Mesenchymal stem cell (in vitro differentiated cells and primary cell): ENCODE measurements around the gene RSPO1.
"Not testable (repeated sequence)": the region's sequence is repeated elsewhere in the genome, so short reads cannot be mapped to it uniquely, and the experiment has no call there.

Experiments used
- DNase-seq: peaks from one replicate; pipeline ENCODE4 v3.0.0-alpha.2; 2013
- H2AFZ ChIP-seq: one replicate; pipeline ENCODE4 v1.6.1; 2013; ENCODE audit warnings: low read depth, mild to moderate bottlenecking, control low read depth, inconsistent platforms, low read length, moderate library complexity
- H2AK5ac ChIP-seq: 2 replicates; pipeline ENCODE4 v1.6.1; 2013; ENCODE audit warnings: low read length, moderate library complexity, mild to moderate bottlenecking, inconsistent platforms; ENCODE audit not compliant: severe bottlenecking
- H2BK120ac ChIP-seq: one replicate; pipeline ENCODE4 v1.6.1; 2013; ENCODE audit warnings: low read depth, mild to moderate bottlenecking, inconsistent platforms, low read length, moderate library complexity
- H2BK12ac ChIP-seq, 2 experiments: one replicate each; pipeline ENCODE4 v1.6.1; 2013; ENCODE audit warnings: inconsistent platforms in 2 of 2, low read length in 2 of 2, mild to moderate bottlenecking in 2 of 2, moderate library complexity in 2 of 2, control low read depth in 1 of 2
- H2BK15ac ChIP-seq: one replicate; pipeline ENCODE4 v1.6.1; 2013; ENCODE audit warnings: mild to moderate bottlenecking, low read depth, inconsistent platforms; ENCODE audit not compliant: poor library complexity, severe bottlenecking
- H2BK5ac ChIP-seq: 2 replicates; pipeline ENCODE4 v1.6.1; 2013; ENCODE audit warnings: low read depth, mild to moderate bottlenecking, low read length, control low read depth, inconsistent platforms; ENCODE audit not compliant: poor library complexity, severe bottlenecking
- H3K14ac ChIP-seq, 2 experiments: one replicate each; pipeline ENCODE4 v1.6.1; 2013; ENCODE audit warnings: inconsistent platforms in 2 of 2, low read length in 2 of 2, control low read depth in 1 of 2, mild to moderate bottlenecking in 1 of 2, moderate library complexity in 1 of 2
- H3K18ac ChIP-seq, 2 experiments: one replicate each; pipeline ENCODE4 v1.6.1; 2013; ENCODE audit warnings: inconsistent platforms in 2 of 2, low read length in 2 of 2, control low read depth in 1 of 2, low read depth in 1 of 2, mild to moderate bottlenecking in 1 of 2
- H3K23ac ChIP-seq, 2 experiments: one replicate each; pipeline ENCODE4 v1.6.1; 2013; ENCODE audit warnings: inconsistent platforms in 2 of 2, low read length in 2 of 2, mild to moderate bottlenecking in 2 of 2, moderate library complexity in 2 of 2, control low read depth in 1 of 2
- H3K27ac ChIP-seq: 2 replicates; pipeline ENCODE4 v1.5.1; 2013; ENCODE audit warnings: mild to moderate bottlenecking, moderate library complexity, low read length, control low read depth, inconsistent platforms; ENCODE audit not compliant: poor library complexity, severe bottlenecking
- H3K27me3 ChIP-seq, 2 experiments: 2 replicates each; pipeline versions ENCODE4 v1.6.1 to v1.7.0; 2013; ENCODE audit warnings: low read length in 2 of 2, mild to moderate bottlenecking in 2 of 2, moderate library complexity in 2 of 2, control low read depth in 1 of 2, inconsistent platforms in 1 of 2; ENCODE audit not compliant: control insufficient read depth in 1 of 2, insufficient read depth in 1 of 2
- H3K36me3 ChIP-seq, 2 experiments: 2 replicates each; pipeline versions ENCODE4 v1.6.1 to v1.7.0; 2013; ENCODE audit warnings: low read length in 2 of 2, control low read depth in 1 of 2, inconsistent platforms in 1 of 2, low read depth in 1 of 2, mild to moderate bottlenecking in 1 of 2; ENCODE audit not compliant: insufficient read depth in 2 of 2, control insufficient read depth in 1 of 2
- H3K4ac ChIP-seq, 2 experiments: one replicate each; pipeline ENCODE4 v1.6.1; 2013; ENCODE audit warnings: inconsistent platforms in 2 of 2, low read length in 2 of 2, mild to moderate bottlenecking in 2 of 2, moderate library complexity in 2 of 2, control low read depth in 1 of 2, low read depth in 1 of 2
- H3K4me1 ChIP-seq: 2 replicates; pipeline ENCODE4 v1.6.1; 2013; ENCODE audit warnings: low read depth, low read length, control low read depth; ENCODE audit not compliant: control insufficient read depth, insufficient read depth
- H3K4me2 ChIP-seq: 2 replicates; pipeline ENCODE4 v1.6.1; 2013; ENCODE audit warnings: low read length, mild to moderate bottlenecking, inconsistent platforms; ENCODE audit not compliant: poor library complexity, severe bottlenecking
- H3K4me3 ChIP-seq, 2 experiments: 2 replicates each; pipeline versions ENCODE4 v1.5.1 to v1.7.0; 2013; ENCODE audit warnings: low read length in 2 of 2, mild to moderate bottlenecking in 2 of 2, control low read depth in 1 of 2, low read depth in 1 of 2; ENCODE audit not compliant: insufficient read depth in 1 of 2
- H3K79me1 ChIP-seq: replicated peaks from 2 replicates; pipeline ENCODE4 v1.6.1; 2013; ENCODE audit warnings: mild to moderate bottlenecking, control low read depth, low read length, inconsistent platforms; ENCODE audit not compliant: poor library complexity, severe bottlenecking
- H3K9ac ChIP-seq: 2 replicates; pipeline ENCODE4 v1.7.0; 2013; ENCODE audit warnings: mild to moderate bottlenecking, low read length, moderate library complexity
- H3K9me3 ChIP-seq: 2 replicates; pipeline ENCODE4 v1.7.0; 2013; ENCODE audit warnings: mild to moderate bottlenecking, low read length; ENCODE audit not compliant: control insufficient read depth
- H4K8ac ChIP-seq: one replicate; pipeline ENCODE4 v1.6.1; 2013; ENCODE audit warnings: inconsistent platforms, mild to moderate bottlenecking, low read length, moderate library complexity
- H4K91ac ChIP-seq: one replicate; pipeline ENCODE4 v1.6.1; 2013; ENCODE audit warnings: mild to moderate bottlenecking, low read length, inconsistent platforms
- WGBS: methylation state at CpG from one replicate; pipeline ENCODE4 v1.1.7; 2013; ENCODE audit warnings: mixed read lengths; 5-methylcytosine and 5-hydroxymethylcytosine counted together

RSPO1 gene

DNA sequence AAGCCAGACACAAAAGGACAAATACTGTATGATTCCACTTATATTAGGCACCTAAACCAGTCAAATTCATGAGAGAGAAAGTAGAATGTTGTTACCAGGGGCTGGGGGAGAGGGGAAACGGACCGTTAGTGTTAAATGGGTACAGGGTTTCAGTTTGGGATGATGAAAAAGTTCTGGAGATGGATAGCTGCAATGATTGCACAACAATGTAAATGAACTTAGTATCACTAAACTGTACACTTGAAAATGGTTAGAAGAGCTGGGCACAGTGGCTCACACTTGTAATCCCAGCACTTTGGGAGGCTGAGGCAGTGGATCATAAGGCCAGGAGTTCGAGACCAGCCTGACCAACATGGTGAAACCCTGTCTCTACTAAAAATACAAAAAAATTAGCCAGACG is 50.1 kb downstream of the RSPO1 start:
- not testable (repeated sequence) for H3K27me3 ChIP-seq, DNase-seq, H2BK12ac ChIP-seq, H3K18ac ChIP-seq, H3K9ac ChIP-seq, H2BK120ac ChIP-seq, H3K4me2 ChIP-seq, H4K8ac ChIP-seq, H2BK5ac ChIP-seq, H3K23ac ChIP-seq, H3K27ac ChIP-seq, H4K91ac ChIP-seq, H2AK5ac ChIP-seq, H2BK15ac ChIP-seq, H3K9me3 ChIP-seq, H3K4ac ChIP-seq, H2AFZ ChIP-seq, H3K4me3 ChIP-seq, H3K4me1 ChIP-seq, H3K14ac ChIP-seq
- H3K36me3 ChIP-seq: peaks cover 33 to 89% of the 10 kb centered on the region in 2 experiments
- H3K79me1 ChIP-seq: peaks cover 16% of the 10 kb centered on the region
- 97% methylated on average over 4 of the region's 4 CpGs for WGBS

DNA sequence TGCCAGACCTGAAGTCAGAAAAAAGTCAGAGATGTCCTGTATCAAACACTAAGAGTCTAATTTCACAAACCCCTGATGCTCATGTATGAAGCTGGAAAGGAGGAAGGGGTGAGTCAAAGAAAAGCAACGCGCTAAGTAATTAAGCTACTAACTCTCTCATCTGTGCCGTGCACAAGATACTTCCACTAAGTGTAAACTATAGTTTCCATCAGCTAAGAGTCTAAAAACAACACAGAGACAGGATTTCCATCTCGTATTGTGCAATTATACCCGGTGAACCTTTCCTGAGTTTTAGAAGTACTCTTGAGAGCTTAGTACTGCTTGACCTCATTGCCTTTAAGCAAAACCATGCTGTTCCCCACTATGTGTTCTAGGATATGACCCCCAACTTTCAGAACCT is 59.0 kb downstream of the RSPO1 start:
- DNase-seq: peak; percentile 94
- peak overlapping the region; percentile 74 for H4K91ac ChIP-seq
- 14% methylated on average over 5 of the region's 5 CpGs for WGBS

DNA sequence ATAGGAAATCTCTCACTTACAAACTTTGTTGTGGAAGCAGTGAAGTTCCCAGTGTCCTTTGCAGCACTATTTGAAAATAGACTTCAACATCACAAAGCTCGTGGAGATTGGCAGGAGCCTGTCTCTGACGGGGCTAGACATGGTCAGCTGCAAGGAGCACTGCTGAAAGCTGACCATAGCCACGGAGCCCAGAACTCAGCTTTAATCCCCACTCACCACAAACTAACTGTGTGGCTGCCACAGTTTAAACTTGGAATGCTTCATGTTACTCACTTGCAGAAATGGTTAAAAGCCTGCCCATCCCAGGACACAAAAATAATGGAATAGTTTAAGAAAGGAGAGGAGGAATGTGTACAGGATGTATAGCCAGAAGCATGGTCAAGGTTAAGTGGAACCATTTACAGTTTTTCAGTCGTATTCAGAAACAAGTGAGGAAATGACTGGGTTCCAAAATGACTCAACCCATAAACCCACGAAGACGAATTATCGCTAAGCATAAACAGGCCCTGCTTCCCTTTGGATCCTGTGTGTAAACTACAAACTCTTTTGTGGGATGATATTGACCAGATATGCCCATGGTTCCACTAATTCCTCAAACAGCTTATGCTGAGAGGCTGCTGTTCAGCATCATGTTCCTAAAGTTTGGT is 59.7 kb downstream of the RSPO1 start:
- Histone ChIP-seq H4K8ac (peak overlapping the region; percentile 35), H4K91ac (peak overlapping the region; percentile 74), H3K27me3 (no peaks in the 10 kb centered on the region), H2BK120ac (peak overlapping the region; percentile 67), H3K23ac (no peak overlapping the region), H3K4ac (no peak overlapping the region), H3K79me1 (peaks cover 30% of the 10 kb centered on the region), H3K27ac (no peak overlapping the region), H3K14ac (no peak overlapping the region), H3K18ac (peak overlapping the region; percentile 77 to 80), H2AFZ (no peak overlapping the region), H3K9ac (peak overlapping the region; percentile 67), H2BK5ac (no peak overlapping the region), H3K4me3 (peak overlapping the region in 1 of 2 experiments; percentile 1), H3K4me2 (no peak overlapping the region), H3K36me3 (peaks cover 50 to 87% of the 10 kb centered on the region in 2 experiments), H2BK12ac (no peak overlapping the region), H3K4me1 (no peaks in the 10 kb centered on the region), H2BK15ac (no peak overlapping the region), H2AK5ac (no peak overlapping the region), H3K9me3 (no peaks in the 10 kb centered on the region)
- 6% methylated on average over 7 of the region's 7 CpGs for WGBS
- DNase-seq: peak; percentile 98

More for the DNA sequence above, 59.0 kb downstream of the RSPO1 start:
- Histone ChIP-seq H3K14ac (no peak overlapping the region), H3K27ac (peak overlapping the region; percentile 31), H3K4me2 (no peak overlapping the region), H3K4me3 (no peak overlapping the region), H2AK5ac (no peak overlapping the region), H3K79me1 (peaks cover 32% of the 10 kb centered on the region), H3K18ac (peak overlapping the region in 1 of 2 experiments; percentile 77), H2AFZ (no peak overlapping the region), H3K4me1 (no peaks in the 10 kb centered on the region), H4K8ac (no peak overlapping the region), H2BK120ac (no peak overlapping the region), H3K9me3 (no peaks in the 10 kb centered on the region), H3K23ac (no peak overlapping the region), H2BK12ac (no peak overlapping the region), H3K27me3 (no peaks in the 10 kb centered on the region), H2BK5ac (no peak overlapping the region), H3K36me3 (peaks cover 54 to 88% of the 10 kb centered on the region in 2 experiments), H2BK15ac (no peak overlapping the region), H3K9ac (peak overlapping the region; percentile 67), H3K4ac (peak overlapping the region in 1 of 2 experiments; percentile 63)

DNA sequence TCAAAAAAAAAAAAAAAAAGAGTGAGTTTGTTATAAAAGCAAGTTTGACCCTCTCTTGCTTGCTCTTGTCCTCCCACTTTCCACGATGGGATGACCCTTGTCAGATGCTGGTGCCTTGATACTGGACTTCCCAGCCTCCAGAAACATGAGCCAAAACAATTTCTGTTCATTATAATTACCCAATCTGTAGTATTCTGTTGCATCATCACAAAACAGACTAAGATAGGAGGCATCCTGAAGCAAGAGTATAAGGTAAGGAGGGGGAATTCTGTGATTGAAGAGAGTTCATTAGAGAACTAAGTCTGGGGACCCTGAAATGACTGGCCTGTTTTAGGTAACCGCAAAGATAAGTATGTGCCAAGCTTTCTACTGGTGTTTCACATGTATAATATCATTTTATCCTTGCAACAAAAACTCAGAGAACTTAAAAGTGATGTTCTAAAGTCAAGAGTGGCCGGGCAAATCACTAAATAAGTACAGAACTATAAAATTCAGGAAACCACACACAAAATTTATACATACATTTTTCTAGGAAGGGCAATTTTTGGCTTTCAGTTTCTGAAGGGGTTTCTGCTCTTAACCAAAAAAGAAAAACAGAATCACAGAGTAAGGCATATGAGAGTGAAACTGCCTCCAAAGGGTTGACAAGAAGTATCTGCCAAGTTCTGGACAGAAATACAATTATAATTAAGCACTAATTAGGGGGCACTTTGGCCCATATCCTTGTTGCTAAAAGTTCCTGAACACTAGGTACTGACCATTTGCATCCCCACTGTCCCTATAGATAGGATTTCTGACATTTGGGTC is 64.0 kb downstream of the RSPO1 start:
- H2AK5ac ChIP-seq: no peak overlapping the region
- H4K91ac ChIP-seq: no peak overlapping the region
- peaks cover 25% of the 10 kb centered on the region for H3K79me1 ChIP-seq
- H3K27me3 ChIP-seq: no peaks in the 10 kb centered on the region
- no peak overlapping the region for H4K8ac ChIP-seq
- H3K27ac ChIP-seq: no peak overlapping the region
- no peak overlapping the region for H3K9ac ChIP-seq
- H3K4me3 ChIP-seq: no peak overlapping the region
- H3K18ac ChIP-seq: no peak overlapping the region
- H2AFZ ChIP-seq: no peak overlapping the region
- H3K4me2 ChIP-seq: no peak overlapping the region
- H2BK15ac ChIP-seq: no peak overlapping the region
- no peak for DNase-seq
- no peak overlapping the region for H3K23ac ChIP-seq
- no peaks in the 10 kb centered on the region for H3K4me1 ChIP-seq
- peaks cover 53 to 96% of the 10 kb centered on the region in 2 experiments for H3K36me3 ChIP-seq
- no peak overlapping the region for H2BK12ac ChIP-seq
- no peak overlapping the region for H2BK5ac ChIP-seq
- 82% methylated on average over 1 of the region's 3 CpGs for WGBS
- no peaks in the 10 kb centered on the region for H3K9me3 ChIP-seq
- no peak overlapping the region for H3K4ac ChIP-seq
- no peak overlapping the region for H2BK120ac ChIP-seq
- no peak overlapping the region for H3K14ac ChIP-seq
